ENCODE results near the gene SHISA7.
A peak's percentile ranks its signal among the peaks of the same experiment; 100 is the strongest.

SHISA7 gene

GRCh38 chr19:55477905-55478304, 34.8 kb upstream of the SHISA7 start:
- Histone ChIP-seq H3K27me3 (ENCODE audit: control insufficient read depth, insufficient read depth, low read length) (no peaks in the 10 kb centered on the region), H3K9ac (ENCODE audit: low read length) (no peak overlapping the region)

GRCh38 chr19:55476100-55476775, 33.1 kb upstream of the SHISA7 start, which contains the start of gene ZNF628:
TSS of gene ZNF628 (plus strand) at chr19:55476617. CDS start at chr19:55479911, 3,294 bp downstream.
- Histone ChIP-seq H3K36me3 (ENCODE audit: control insufficient read depth, insufficient read depth, low read length) (no peaks in the 10 kb centered on the region), H3K27ac (ENCODE audit: low read depth, low read length) (peak within 1 kb of the TSS; percentile 83), H3K4me3 (ENCODE audit: low read length) (peak within 1 kb of the TSS; percentile 79), H3K27me3 (ENCODE audit: control insufficient read depth, insufficient read depth, low read length) (no peaks in the 10 kb centered on the region), H3K9ac (ENCODE audit: low read length) (peak within 1 kb of the TSS; percentile 25), H3K4me1 (ENCODE audit: control insufficient read depth, insufficient read depth, low read length) (peaks cover 7% of the 10 kb centered on the region)

More at GRCh38 chr19:55477905-55478304, 34.8 kb upstream of the SHISA7 start:
- Histone ChIP-seq H3K36me3 (ENCODE audit: control insufficient read depth, insufficient read depth, low read length) (peaks cover 3% of the 10 kb centered on the region), H3K27ac (ENCODE audit: low read depth, low read length) (no peak overlapping the region), H3K4me3 (ENCODE audit: low read length) (no peak overlapping the region), H3K4me1 (ENCODE audit: control insufficient read depth, insufficient read depth, low read length) (peaks cover 7% of the 10 kb centered on the region)

GRCh38 chr19:55474269-55475265, 31.5 kb upstream of the SHISA7 start:
- no peak overlapping the region for H3K9ac ChIP-seq (ENCODE audit: low read length)
- H3K27ac ChIP-seq (ENCODE audit: low read depth, low read length), result no peak overlapping the region
- H3K27me3 ChIP-seq (ENCODE audit: control insufficient read depth, insufficient read depth, low read length), result no peaks in the 10 kb centered on the region
- H3K4me1 ChIP-seq (ENCODE audit: control insufficient read depth, insufficient read depth, low read length), result peaks cover 7% of the 10 kb centered on the region
- H3K4me3 ChIP-seq (ENCODE audit: low read length), result no peak overlapping the region
- H3K36me3 ChIP-seq (ENCODE audit: control insufficient read depth, insufficient read depth, low read length), result no peaks in the 10 kb centered on the region

GRCh38 chr19:55473225-55474012, 30.3 kb upstream of the SHISA7 start:
- H3K9ac ChIP-seq (ENCODE audit: low read length), result no peak overlapping the region
- H3K27me3 ChIP-seq (ENCODE audit: control insufficient read depth, insufficient read depth, low read length), result no peaks in the 10 kb centered on the region
- peaks cover 7% of the 10 kb centered on the region for H3K4me1 ChIP-seq (ENCODE audit: control insufficient read depth, insufficient read depth, low read length)
- H3K27ac ChIP-seq (ENCODE audit: low read depth, low read length), result no peak overlapping the region
- no peak overlapping the region for H3K4me3 ChIP-seq (ENCODE audit: low read length)
- no peaks in the 10 kb centered on the region for H3K36me3 ChIP-seq (ENCODE audit: control insufficient read depth, insufficient read depth, low read length)

- no peaks in the 10 kb centered on the region for H3K27me3 ChIP-seq (ENCODE audit: control insufficient read depth, insufficient read depth, low read length)
- no peak overlapping the region for H3K4me3 ChIP-seq (ENCODE audit: low read length)
- H3K36me3 ChIP-seq (ENCODE audit: control insufficient read depth, insufficient read depth, low read length), result no peaks in the 10 kb centered on the region
- H3K27ac ChIP-seq (ENCODE audit: low read depth, low read length), result no peak overlapping the region
- peaks cover 5% of the 10 kb centered on the region for H3K4me1 ChIP-seq (ENCODE audit: control insufficient read depth, insufficient read depth, low read length)
- no peak overlapping the region for H3K9ac ChIP-seq (ENCODE audit: low read length)
Measured at GRCh38 chr19:55472463-55472862, 29.4 kb upstream of the SHISA7 start.

GRCh38 chr19:55471266-55471665, 28.2 kb upstream of the SHISA7 start:
- Histone ChIP-seq H3K4me3 (ENCODE audit: low read length) (no peak overlapping the region), H3K4me1 (ENCODE audit: control insufficient read depth, insufficient read depth, low read length) (peaks cover 5% of the 10 kb centered on the region), H3K9ac (ENCODE audit: low read length) (no peak overlapping the region), H3K27ac (ENCODE audit: low read depth, low read length) (no peak overlapping the region), H3K36me3 (ENCODE audit: control insufficient read depth, insufficient read depth, low read length) (no peaks in the 10 kb centered on the region), H3K27me3 (ENCODE audit: control insufficient read depth, insufficient read depth, low read length) (no peaks in the 10 kb centered on the region)

- Histone ChIP-seq H3K4me1 (ENCODE audit: control insufficient read depth, insufficient read depth, low read length) (no peaks in the 10 kb centered on the region), H3K9ac (ENCODE audit: low read length) (no peak overlapping the region), H3K4me3 (ENCODE audit: low read length) (no peak overlapping the region), H3K36me3 (ENCODE audit: control insufficient read depth, insufficient read depth, low read length) (no peaks in the 10 kb centered on the region), H3K27me3 (ENCODE audit: control insufficient read depth, insufficient read depth, low read length) (no peaks in the 10 kb centered on the region), H3K27ac (ENCODE audit: low read depth, low read length) (no peak overlapping the region)
Measured at GRCh38 chr19:55468054-55468393, 24.9 kb upstream of the SHISA7 start.

GRCh38 chr19:55467236-55468053, 24.3 kb upstream of the SHISA7 start:
- Histone ChIP-seq H3K4me1 (ENCODE audit: control insufficient read depth, insufficient read depth, low read length) (no peaks in the 10 kb centered on the region), H3K27me3 (ENCODE audit: control insufficient read depth, insufficient read depth, low read length) (no peaks in the 10 kb centered on the region), H3K4me3 (ENCODE audit: low read length) (no peak overlapping the region), H3K36me3 (ENCODE audit: control insufficient read depth, insufficient read depth, low read length) (no peaks in the 10 kb centered on the region), H3K9ac (ENCODE audit: low read length) (no peak overlapping the region), H3K27ac (ENCODE audit: low read depth, low read length) (no peak overlapping the region)

GRCh38 chr19:55466241-55466614, 23.1 kb upstream of the SHISA7 start:
- no peaks in the 10 kb centered on the region for H3K36me3 ChIP-seq (ENCODE audit: control insufficient read depth, insufficient read depth, low read length)
- H3K9ac ChIP-seq (ENCODE audit: low read length), result no peak overlapping the region
- H3K4me3 ChIP-seq (ENCODE audit: low read length), result no peak overlapping the region
- H3K27ac ChIP-seq (ENCODE audit: low read depth, low read length), result no peak overlapping the region
- H3K27me3 ChIP-seq (ENCODE audit: control insufficient read depth, insufficient read depth, low read length), result no peaks in the 10 kb centered on the region
- peaks cover 5% of the 10 kb centered on the region for H3K4me1 ChIP-seq (ENCODE audit: control insufficient read depth, insufficient read depth, low read length)

- H3K4me3 ChIP-seq (ENCODE audit: low read length), result no peak overlapping the region
- H3K9ac ChIP-seq (ENCODE audit: low read length), result no peak overlapping the region
- H3K4me1 ChIP-seq (ENCODE audit: control insufficient read depth, insufficient read depth, low read length), result peaks cover 5% of the 10 kb centered on the region
- H3K27me3 ChIP-seq (ENCODE audit: control insufficient read depth, insufficient read depth, low read length), result no peaks in the 10 kb centered on the region
- no peak overlapping the region for H3K27ac ChIP-seq (ENCODE audit: low read depth, low read length)
- H3K36me3 ChIP-seq (ENCODE audit: control insufficient read depth, insufficient read depth, low read length), result no peaks in the 10 kb centered on the region
Measured at GRCh38 chr19:55465460-55466240, 22.6 kb upstream of the SHISA7 start.

GRCh38 chr19:55464662-55465054, 21.6 kb upstream of the SHISA7 start, which contains the start of gene C19orf85:
TSS of gene C19orf85 (minus strand) at chr19:55464751. CDS start at chr19:55464554, 197 bp downstream.
- H3K27me3 ChIP-seq (ENCODE audit: control insufficient read depth, insufficient read depth, low read length), result no peaks in the 10 kb centered on the region
- H3K27ac ChIP-seq (ENCODE audit: low read depth, low read length), result no peak within 1 kb of the TSS
- H3K9ac ChIP-seq (ENCODE audit: low read length), result no peak within 1 kb of the TSS
- peaks cover 7% of the 10 kb centered on the region for H3K4me1 ChIP-seq (ENCODE audit: control insufficient read depth, insufficient read depth, low read length)
- no peaks in the 10 kb centered on the region for H3K36me3 ChIP-seq (ENCODE audit: control insufficient read depth, insufficient read depth, low read length)
- H3K4me3 ChIP-seq (ENCODE audit: low read length), result no peak within 1 kb of the TSS

Measured in rectal smooth muscle tissue (tissue), 1 donor.